HepG2 (cell line): ENCODE results near the gene PRKAG3. TPM values are rescaled to one million over a fixed set of nuclear protein-coding genes. Genes with fewer than 3 reads are reported as not detected.

Source experiments
- ATAC-seq: fragments of 200-7000 bp; cut with Tn5 transposase; 3 replicates; pipeline ENCODE4 v1.9.1; 2020; ENCODE audit warnings: mild to moderate bottlenecking, moderate library complexity
- BruUV-seq: library from RNA; stranded (reverse); fragments of 400-500 nt; replicated peaks from 2 replicates; lab custom pipeline; 2021; lab: Mats Ljungman, UMichigan
- CTCF ChIA-PET: fragments of 300-600 bp; formaldehyde crosslinking; extraction: SDS; loops from one replicate; lab custom pipeline; 2021; ENCODE audit warnings: low total read pairs, inconsistent platforms, low intra/inter-chr PET ratio; lab: Yijun Ruan, JAX
- POLR2A ChIA-PET: fragments of 350-600 bp; sonication (Branson Sonifier 250); formaldehyde crosslinking; loops from one replicate; lab custom pipeline; 2020; ENCODE audit warnings: antibody characterized with exemption, inconsistent platforms; lab: Yijun Ruan, JAX
- DNase-seq: peaks from one replicate; pipeline ENCODE4 v3.0.0-alpha.2; 2015; ENCODE audit warnings: low spot score
- FAIRE-seq: peaks from 3 replicates; lab custom pipeline; 2011; peaks lifted over from hg19 to GRCh38; lab: Jason Lieb, UNC
- H2AFZ ChIP-seq: one replicate; pipeline ENCODE4 v1.6.1; 2011; ENCODE audit warnings: low read length, inconsistent platforms
- H3K27ac ChIP-seq: fragments of 300-600 bp; 3 replicates; pipeline ENCODE4 v1.8.0; 2011; ENCODE audit warnings: mixed run types, mild to moderate bottlenecking, mixed read lengths, low read length, inconsistent platforms; ENCODE audit not compliant: insufficient read depth; ENCODE audit errors: extremely low read length
- H3K27me3 ChIP-seq, 2 experiments: fragments of 200-600 bp in 1 of 2; 2 replicates in 1 of 2; 3 replicates in 1 of 2; pipeline versions ENCODE4 v1.6.0 to v1.8.0; 2011; ENCODE audit warnings: low read length in 2 of 2, mild to moderate bottlenecking in 2 of 2, moderate library complexity in 2 of 2, inconsistent platforms in 1 of 2; ENCODE audit not compliant: insufficient read depth in 2 of 2, control insufficient read depth in 1 of 2
- H3K36me3 ChIP-seq, 2 experiments: fragments of 200-600 bp in 1 of 2; replicated peaks in 1 of 2; 2 replicates in 1 of 2; 3 replicates in 1 of 2; pipeline versions ENCODE4 v1.5.1 to v1.8.0; 2011; ENCODE audit warnings: low read length in 2 of 2, inconsistent platforms in 1 of 2; ENCODE audit not compliant: insufficient read depth in 2 of 2, control insufficient read depth in 1 of 2
- H3K4me1 ChIP-seq: 2 replicates; pipeline ENCODE4 v1.5.1; 2012; ENCODE audit warnings: low read length, inconsistent platforms; ENCODE audit not compliant: insufficient read depth
- H3K4me2 ChIP-seq: 2 replicates; pipeline ENCODE4 v1.6.0; 2011; ENCODE audit warnings: low read depth, low read length, inconsistent platforms
- H3K4me3 ChIP-seq, 3 experiments: fragments of 200-600 bp in 1 of 3; sonication (generic), shearing (Covaris generic) in 1 of 3; replicated peaks in 1 of 3; 2 replicates each; pipeline ENCODE4 v1.5.1; 2011 to 2016; ENCODE audit warnings: low read length in 3 of 3, inconsistent platforms in 2 of 3, low read depth in 2 of 3, mild to moderate bottlenecking in 2 of 3, control low read depth in 1 of 3, mixed read lengths in 1 of 3; ENCODE audit not compliant: insufficient read depth in 1 of 3
- H3K79me2 ChIP-seq: one replicate; pipeline ENCODE4 v1.6.1; 2011; ENCODE audit warnings: low read length, inconsistent platforms; ENCODE audit not compliant: insufficient read depth
- H3K9ac ChIP-seq: 2 replicates; pipeline ENCODE4 v1.6.0; 2011; ENCODE audit warnings: mild to moderate bottlenecking, low read depth, low read length, inconsistent platforms; ENCODE audit not compliant: insufficient read depth
- H3K9me3 ChIP-seq: 2 replicates; pipeline ENCODE4 v1.5.1; 2012; ENCODE audit warnings: mild to moderate bottlenecking, low read length
- H4K20me1 ChIP-seq: 2 replicates; pipeline ENCODE4 v1.6.0; 2011; ENCODE audit warnings: inconsistent platforms, mild to moderate bottlenecking, low read length, moderate library complexity; ENCODE audit not compliant: insufficient read depth
- BORCS8-MEF2B ChIP-seq: sonication (generic); formaldehyde crosslinking; IDR thresholded peaks from 2 replicates; pipeline ENCODE4 v1.8.0; 2022; ENCODE audit warnings: mild to moderate bottlenecking, missing genetic modification reagents
- CCDC6 ChIP-seq: sonication (generic); formaldehyde crosslinking; IDR thresholded peaks from 2 replicates; pipeline ENCODE4 v1.8.1; 2022; ENCODE audit warnings: mild to moderate bottlenecking, missing genetic modification reagents, moderate library complexity
- EHMT2 ChIP-seq: fragments of 200-600 bp; sonication (generic); IDR thresholded peaks from 2 replicates; pipeline ENCODE4 v1.7.0; 2017; ENCODE audit warnings: antibody characterized with exemption, low read depth, low read length, borderline replicate concordance
- HNF4A ChIP-seq: sonication (generic); formaldehyde crosslinking; IDR thresholded peaks from 2 replicates; pipeline ENCODE4 v1.4.0; 2020; ENCODE audit warnings: missing genetic modification reagents
- HNRNPLL ChIP-seq: fragments of 200-400 bp; formaldehyde crosslinking; IDR thresholded peaks from 2 replicates; pipeline ENCODE4 v1.6.1; 2017; ENCODE audit warnings: mild to moderate bottlenecking, low read depth, low read length; ENCODE audit not compliant: poor library complexity, severe bottlenecking
- MED13 ChIP-seq: sonication (generic); formaldehyde crosslinking; IDR thresholded peaks from 2 replicates; pipeline ENCODE4 v1.5.0; 2020; ENCODE audit warnings: missing genetic modification reagents
- MIER2 ChIP-seq: IDR thresholded peaks from 2 replicates; pipeline ENCODE4 v1.6.1; 2016; ENCODE audit warnings: missing biosample characterization, missing genetic modification reagents
- MXD4 ChIP-seq: IDR thresholded peaks from 2 replicates; pipeline ENCODE4 v1.6.1; 2016; ENCODE audit warnings: mild to moderate bottlenecking, missing biosample characterization, missing genetic modification reagents
- NCOA2 ChIP-seq: sonication (generic); formaldehyde crosslinking; IDR thresholded peaks from 2 replicates; pipeline ENCODE4 v1.8.0; 2022; ENCODE audit warnings: inconsistent platforms
- NR1H2 ChIP-seq: sonication (generic); formaldehyde crosslinking; IDR thresholded peaks from 2 replicates; pipeline ENCODE4 v1.8.1; 2022; ENCODE audit warnings: low read depth, missing genetic modification reagents, borderline replicate concordance
- PBX2 ChIP-seq: IDR thresholded peaks from 2 replicates; pipeline ENCODE4 v1.6.1; 2016; ENCODE audit warnings: control low read depth
- POGZ ChIP-seq: sonication (generic); formaldehyde crosslinking; IDR thresholded peaks from 2 replicates; pipeline ENCODE4 v1.4.0; 2020; ENCODE audit warnings: mild to moderate bottlenecking, missing genetic modification reagents
- ZNF10 ChIP-seq: sonication (generic); formaldehyde crosslinking; IDR thresholded peaks from 2 replicates; pipeline ENCODE4 v1.4.0; 2020; ENCODE audit warnings: mild to moderate bottlenecking, low read depth, missing genetic modification reagents, borderline replicate concordance
- ZNF296 ChIP-seq: sonication (generic); formaldehyde crosslinking; conservative IDR thresholded peaks from 2 replicates; pipeline ENCODE4 v1.5.0; 2020; ENCODE audit warnings: mild to moderate bottlenecking, missing genetic modification reagents
- ZNF691 ChIP-seq: sonication (generic); formaldehyde crosslinking; IDR thresholded peaks from 2 replicates; pipeline ENCODE4 v1.4.0; 2020; ENCODE audit warnings: missing genetic modification reagents, low read depth, mild to moderate bottlenecking, borderline replicate concordance
- ZNF704 ChIP-seq: sonication (generic); formaldehyde crosslinking; IDR thresholded peaks from 2 replicates; pipeline ENCODE4 v1.8.1; 2023; ENCODE audit warnings: mild to moderate bottlenecking, inconsistent platforms, moderate library complexity, missing genetic modification reagents, borderline replicate concordance
- ZSCAN20 ChIP-seq: sonication (generic); formaldehyde crosslinking; IDR thresholded peaks from 2 replicates; pipeline ENCODE4 v1.4.0; 2020; ENCODE audit warnings: missing genetic modification reagents, mild to moderate bottlenecking, borderline replicate concordance
- WGBS: methylation state at CpG from one replicate; pipeline ENCODE4 v1.1.6; 2017; ENCODE audit warnings: low lambda C conversion rate; 5-methylcytosine and 5-hydroxymethylcytosine counted together
- in situ Hi-C: cut with HindIII; loops from 2 replicates; pipeline ENCODE4 v1.10.0; 2017; ENCODE audit warnings: low pct_unique_long_range_greater_than_20kb; ENCODE audit not compliant: extremely low pct_ligation_motif_present
- intact Hi-C: fragments of 100-400 bp; cut with micrococcal nuclease; formaldehyde crosslinking; loops from one replicate; pipeline ENCODE4 v1.10.0; 2022; ENCODE audit not compliant: unreplicated experiment
- polyA plus RNA-seq, 8 experiments: library from polyadenylated mRNA; depleted of rRNA in 3 of 8; stranded (reverse) in 7 of 8; unstranded in 1 of 8; fragments of >200 nt; fragmentation: Illumina TruSeq in 4 of 8; extraction: Trizol in 4 of 8; gene quantifications; 2 replicates each; pipeline versions ENCODE4 v1.2.1 to v1.2.3, GENCODE V29; 2011 to 2016; ENCODE audit warnings: low read depth in 4 of 8, missing spikeins in 1 of 8, mixed read lengths in 1 of 8; ENCODE audit not compliant: insufficient read depth in 1 of 8
- total RNA-seq, 5 experiments: library from RNA; depleted of rRNA; stranded (reverse); fragments of >200 nt; fragmentation: Illumina TruSeq; extraction: Trizol; gene quantifications; 2 replicates each; pipeline ENCODE4 v1.2.3, GENCODE V29; 2016; ENCODE audit warnings: low read depth in 1 of 5
- TF ChIP-seq, protein P1 (sequence below): IDR thresholded peaks from 2 replicates; pipeline ENCODE4 v1.6.1; 2018; ENCODE audit warnings: missing genetic modification reagents, mild to moderate bottlenecking, missing compliant biosample characterization

PRKAG3 gene
- total and polyA plus RNA-seq, 2 of the 13 experiments (the other 11 are each of a cell fraction or from before 2014, with no cell fraction given): not detected

DNA sequence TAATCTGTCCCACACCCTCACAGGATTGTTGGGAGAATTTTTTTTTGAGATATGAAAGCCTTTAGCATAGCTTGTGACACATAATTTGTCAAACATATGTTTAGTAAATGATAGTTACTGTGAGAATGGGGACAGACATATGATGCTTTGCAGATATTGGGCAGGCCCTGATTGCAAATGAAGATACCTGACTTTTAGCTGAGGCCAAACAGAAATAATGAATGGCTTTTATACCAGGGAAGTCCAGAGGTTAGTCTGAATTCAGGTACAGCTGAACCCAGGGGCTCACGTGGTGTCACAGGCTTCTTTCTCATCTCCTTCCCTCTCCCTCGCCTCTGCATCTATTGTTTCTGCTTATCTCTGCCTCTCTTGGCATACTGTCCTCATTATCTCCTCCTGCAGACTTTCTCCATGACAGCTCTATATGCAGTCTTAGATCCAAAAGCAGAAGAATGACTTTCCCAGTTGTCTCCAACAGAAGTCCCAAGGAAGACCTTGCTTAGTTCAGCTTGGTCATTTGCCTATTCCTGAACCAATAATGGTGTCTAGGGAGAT is 44.2 kb upstream of the PRKAG3 start (continued):
- TF ChIP-seq ZSCAN20 (CRISPR knock-in tag) (no peak), MXD4 (no peak), HNF4A (CRISPR knock-in tag) (no peak), ZNF691 (no peak), BORCS8-MEF2B (CRISPR knock-in tag) (no peak)
- TF ChIP-seq, protein P1, sequence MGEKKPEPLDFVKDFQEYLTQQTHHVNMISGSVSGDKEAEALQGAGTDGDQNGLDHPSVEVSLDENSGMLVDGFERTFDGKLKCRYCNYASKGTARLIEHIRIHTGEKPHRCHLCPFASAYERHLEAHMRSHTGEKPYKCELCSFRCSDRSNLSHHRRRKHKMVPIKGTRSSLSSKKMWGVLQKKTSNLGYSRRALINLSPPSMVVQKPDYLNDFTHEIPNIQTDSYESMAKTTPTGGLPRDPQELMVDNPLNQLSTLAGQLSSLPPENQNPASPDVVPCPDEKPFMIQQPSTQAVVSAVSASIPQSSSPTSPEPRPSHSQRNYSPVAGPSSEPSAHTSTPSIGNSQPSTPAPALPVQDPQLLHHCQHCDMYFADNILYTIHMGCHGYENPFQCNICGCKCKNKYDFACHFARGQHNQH (CRISPR knock-in tag): no peak
- TF ChIP-seq, all 625 proteins: peak for 0

DNA sequence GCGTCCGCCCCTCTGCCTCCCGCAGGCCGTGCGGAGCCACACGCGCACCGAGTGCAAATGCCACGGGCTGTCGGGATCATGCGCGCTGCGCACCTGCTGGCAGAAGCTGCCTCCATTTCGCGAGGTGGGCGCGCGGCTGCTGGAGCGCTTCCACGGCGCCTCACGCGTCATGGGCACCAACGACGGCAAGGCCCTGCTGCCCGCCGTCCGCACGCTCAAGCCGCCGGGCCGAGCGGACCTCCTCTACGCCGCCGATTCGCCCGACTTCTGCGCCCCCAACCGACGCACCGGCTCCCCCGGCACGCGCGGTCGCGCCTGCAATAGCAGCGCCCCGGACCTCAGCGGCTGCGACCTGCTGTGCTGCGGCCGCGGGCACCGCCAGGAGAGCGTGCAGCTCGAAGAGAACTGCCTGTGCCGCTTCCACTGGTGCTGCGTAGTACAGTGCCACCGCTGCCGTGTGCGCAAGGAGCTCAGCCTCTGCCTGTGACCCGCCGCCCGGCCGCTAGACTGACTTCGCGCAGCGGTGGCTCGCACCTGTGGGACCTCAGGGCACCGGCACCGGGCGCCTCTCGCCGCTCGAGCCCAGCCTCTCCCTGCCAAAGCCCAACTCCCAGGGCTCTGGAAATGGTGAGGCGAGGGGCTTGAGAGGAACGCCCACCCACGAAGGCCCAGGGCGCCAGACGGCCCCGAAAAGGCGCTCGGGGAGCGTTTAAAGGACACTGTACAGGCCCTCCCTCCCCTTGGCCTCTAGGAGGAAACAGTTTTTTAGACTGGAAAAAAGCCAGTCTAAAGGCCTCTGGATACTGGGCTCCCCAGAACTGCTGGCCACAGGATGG is 42.0 kb upstream of the PRKAG3 start:
- intact Hi-C loops (no loop called here), in situ Hi-C loops (no loop called here)
- CTCF ChIA-PET: no interaction called here
- no peak overlapping the region for H3K9ac ChIP-seq
- no peak overlapping the region for H3K4me2 ChIP-seq
- no peaks in the 10 kb centered on the region for H3K36me3 ChIP-seq
- H4K20me1 ChIP-seq: peaks cover 3% of the 10 kb centered on the region; the same call in 1 of the 2 replicates
- H3K4me1 ChIP-seq: no peaks in the 10 kb centered on the region; the same call in 1 of the 2 replicates
- H3K9me3 ChIP-seq: no peaks in the 10 kb centered on the region
- 30% methylated on average over 56 of the region's 86 CpGs for WGBS
- POLR2A ChIA-PET: no interaction called here
- peak; percentile 19 for ATAC-seq
- no peak for FAIRE-seq
- peaks cover 13 to 94% of the 10 kb centered on the region in 2 experiments; a peak in 4 of 5 replicates for H3K27me3 ChIP-seq
- H3K4me3 ChIP-seq: no peak overlapping the region
- H3K79me2 ChIP-seq: no peaks in the 10 kb centered on the region
- BruUV-seq: no TSS peak
- no peak for DNase-seq
- no peak overlapping the region for H2AFZ ChIP-seq
- no peak overlapping the region for H3K27ac ChIP-seq
- TF ChIP-seq NCOA2 (CRISPR knock-in tag): no peak
- no peak for TF ChIP-seq NR1H2 (CRISPR knock-in tag)
- TF ChIP-seq MED13 (CRISPR knock-in tag): no peak
- TF ChIP-seq ZNF704 (CRISPR knock-in tag): no peak
- no peak for TF ChIP-seq ZNF296 (CRISPR knock-in tag)
- TF ChIP-seq ZNF10 (CRISPR knock-in tag): no peak
- TF ChIP-seq EHMT2: no peak
- TF ChIP-seq POGZ (CRISPR knock-in tag): no peak
- TF ChIP-seq PBX2 (CRISPR knock-in tag): no peak
- peak; percentile 41 for TF ChIP-seq HNRNPLL
- TF ChIP-seq CCDC6 (CRISPR knock-in tag): no peak
- TF ChIP-seq MIER2 (CRISPR knock-in tag): no peak
